Large intestine (tissue), 3 donors: ENCODE measurements around the gene FAT2. TPM values are rescaled to one million over a fixed set of nuclear protein-coding genes. Genes with fewer than 3 reads are reported as not detected.

Source experiments
- DNase-seq, 2 donors: peaks; one replicate each; pipeline versions ENCODE4 v3.0.0 to v3.0.0-alpha.2; 2013
- H3K27ac ChIP-seq: one replicate; pipeline ENCODE4 v1.5.1; 2013; ENCODE audit warnings: low read length
- H3K27me3 ChIP-seq: 2 replicates; pipeline ENCODE4 v1.6.1; 2013; ENCODE audit warnings: low read length; ENCODE audit not compliant: control insufficient read depth, insufficient read depth
- H3K36me3 ChIP-seq: 2 replicates; pipeline ENCODE4 v1.6.1; 2013; ENCODE audit warnings: low read length; ENCODE audit not compliant: control insufficient read depth, insufficient read depth
- H3K4me1 ChIP-seq: one replicate; pipeline ENCODE4 v1.6.1; 2013; ENCODE audit warnings: low read length; ENCODE audit not compliant: control insufficient read depth, insufficient read depth
- H3K4me3 ChIP-seq: one replicate; pipeline ENCODE4 v1.5.1; 2013; ENCODE audit warnings: low read length
- H3K9me3 ChIP-seq: one replicate; pipeline ENCODE4 v1.6.1; 2013; ENCODE audit warnings: mild to moderate bottlenecking, low read depth, low read length, moderate library complexity; ENCODE audit not compliant: control insufficient read depth
- WGBS: methylation state at CpG from one replicate; pipeline ENCODE4 v1.1.5; 2013; ENCODE audit warnings: low lambda C conversion rate; ENCODE audit not compliant: insufficient coverage; 5-methylcytosine and 5-hydroxymethylcytosine counted together
- polyA plus RNA-seq: library from polyadenylated mRNA; unstranded; fragments of 120-200 nt; gene quantifications from one replicate; pipeline ENCODE4 v1.2.1, GENCODE V29; 2013

The FAT2 gene
- polyA plus RNA-seq, 1 donor = 0.75 TPM

GRCh38 chr5:151614565-151614964, 23.4 kb upstream of the FAT2 start:
- Histone ChIP-seq H3K36me3 (no peaks in the 10 kb centered on the region), H3K4me1 (no peaks in the 10 kb centered on the region), H3K27ac (no peak overlapping the region), H3K4me3 (no peak overlapping the region), H3K27me3 (peaks cover 6% of the 10 kb centered on the region), H3K9me3 (no peaks in the 10 kb centered on the region)
- no CpG with 5 or more reads among the region's 7 CpGs for WGBS
- DNase-seq = no peak

GRCh38 chr5:151612689-151613427, 21.7 kb upstream of the FAT2 start:
- DNase-seq = no peak
- H3K4me1 ChIP-seq = no peaks in the 10 kb centered on the region
- WGBS = no CpG with 5 or more reads among the region's 8 CpGs
- H3K4me3 ChIP-seq = no peak overlapping the region
- no peaks in the 10 kb centered on the region for H3K9me3 ChIP-seq
- H3K36me3 ChIP-seq = no peaks in the 10 kb centered on the region
- H3K27ac ChIP-seq = no peak overlapping the region
- peaks cover 6% of the 10 kb centered on the region for H3K27me3 ChIP-seq

GRCh38 chr5:151611127-151611775, 20.1 kb upstream of the FAT2 start:
- peaks cover 9% of the 10 kb centered on the region for H3K27me3 ChIP-seq
- DNase-seq = no peak
- no peaks in the 10 kb centered on the region for H3K9me3 ChIP-seq
- no CpG with 5 or more reads among the region's 8 CpGs for WGBS
- H3K4me3 ChIP-seq = no peak overlapping the region
- no peaks in the 10 kb centered on the region for H3K36me3 ChIP-seq
- H3K27ac ChIP-seq = no peak overlapping the region
- no peaks in the 10 kb centered on the region for H3K4me1 ChIP-seq

- DNase-seq = no peak
- no peaks in the 10 kb centered on the region for H3K36me3 ChIP-seq
- H3K27me3 ChIP-seq = peaks cover 13% of the 10 kb centered on the region
- no peaks in the 10 kb centered on the region for H3K4me1 ChIP-seq
- no peak overlapping the region for H3K27ac ChIP-seq
- no peak overlapping the region for H3K4me3 ChIP-seq
- H3K9me3 ChIP-seq = no peaks in the 10 kb centered on the region
Measured at GRCh38 chr5:151608522-151608921, 17.4 kb upstream of the FAT2 start.

GRCh38 chr5:151607304-151607703, 16.2 kb upstream of the FAT2 start:
- no CpG with 5 or more reads among the region's 3 CpGs for WGBS
- H3K4me1 ChIP-seq = no peaks in the 10 kb centered on the region
- H3K27ac ChIP-seq = no peak overlapping the region
- H3K36me3 ChIP-seq = no peaks in the 10 kb centered on the region
- H3K4me3 ChIP-seq = no peak overlapping the region
- H3K9me3 ChIP-seq = no peaks in the 10 kb centered on the region
- peaks cover 13% of the 10 kb centered on the region for H3K27me3 ChIP-seq
- DNase-seq = no peak

GRCh38 chr5:151605559-151605958, 14.4 kb upstream of the FAT2 start:
- WGBS = 63% methylated on average over 1 of the region's 3 CpGs
- Histone ChIP-seq H3K4me1 (no peaks in the 10 kb centered on the region), H3K36me3 (no peaks in the 10 kb centered on the region), H3K4me3 (no peak overlapping the region), H3K27ac (no peak overlapping the region), H3K27me3 (peaks cover 10% of the 10 kb centered on the region), H3K9me3 (no peaks in the 10 kb centered on the region)
- DNase-seq = no peak

GRCh38 chr5:151602806-151603205, 11.7 kb upstream of the FAT2 start:
- Histone ChIP-seq H3K36me3 (no peaks in the 10 kb centered on the region), H3K27ac (no peak overlapping the region), H3K4me3 (no peak overlapping the region), H3K27me3 (peaks cover 10% of the 10 kb centered on the region), H3K9me3 (no peaks in the 10 kb centered on the region), H3K4me1 (no peaks in the 10 kb centered on the region)
- DNase-seq = no peak

- Histone ChIP-seq H3K4me3 (no peak overlapping the region), H3K9me3 (no peaks in the 10 kb centered on the region), H3K36me3 (no peaks in the 10 kb centered on the region), H3K4me1 (no peaks in the 10 kb centered on the region), H3K27me3 (peaks cover 8% of the 10 kb centered on the region), H3K27ac (no peak overlapping the region)
- DNase-seq = no peak
- no CpG with 5 or more reads among the region's 4 CpGs for WGBS
Measured at GRCh38 chr5:151601391-151601790, 10.3 kb upstream of the FAT2 start.

GRCh38 chr5:151600069-151600665, 9.0 kb upstream of the FAT2 start:
- Histone ChIP-seq H3K27me3 (peaks cover 6% of the 10 kb centered on the region), H3K36me3 (no peaks in the 10 kb centered on the region), H3K9me3 (no peaks in the 10 kb centered on the region), H3K4me3 (no peak overlapping the region), H3K4me1 (no peaks in the 10 kb centered on the region), H3K27ac (no peak overlapping the region)
- DNase-seq = no peak
- no CpG with 5 or more reads among the region's 3 CpGs for WGBS

- H3K36me3 ChIP-seq = no peaks in the 10 kb centered on the region
- no peak overlapping the region for H3K4me3 ChIP-seq
- no peaks in the 10 kb centered on the region for H3K9me3 ChIP-seq
- no peak for DNase-seq
- no peak overlapping the region for H3K27ac ChIP-seq
- no CpG with 5 or more reads among the region's 2 CpGs for WGBS
- H3K27me3 ChIP-seq = peaks cover under 1% of the 10 kb centered on the region
- H3K4me1 ChIP-seq = no peaks in the 10 kb centered on the region
Measured at GRCh38 chr5:151598984-151599383, 7.9 kb upstream of the FAT2 start.
